ENCODE data around the gene ARSI.

The ARSI gene

GRCh38 chr5:150309101-150309885, 6.6 kb upstream of the ARSI start:
- no peak for DNase-seq (ENCODE audit: low read depth in 1 of 2, low spot score in 1 of 2)

GRCh38 chr5:150307617-150308426, 5.1 kb upstream of the ARSI start:
- DNase-seq (ENCODE audit: low read depth in 1 of 2, low spot score in 1 of 2) = no peak

GRCh38 chr5:150306775-150307174, 4.1 kb upstream of the ARSI start:
- DNase-seq (ENCODE audit: low read depth in 1 of 2, low spot score in 1 of 2) = no peak

- DNase-seq (ENCODE audit: low read depth in 1 of 2, low spot score in 1 of 2) = no peak
These were observed 2.9 kb upstream of the ARSI start for GRCh38 chr5:150305557-150305956.

- no peak for DNase-seq (ENCODE audit: low read depth in 1 of 2, low spot score in 1 of 2)
These were observed 2.4 kb upstream of the ARSI start for GRCh38 chr5:150305095-150305494.

GRCh38 chr5:150304481-150305081, 1.9 kb upstream of the ARSI start:
- no peak for DNase-seq (ENCODE audit: low read depth in 1 of 2, low spot score in 1 of 2)

GRCh38 chr5:150303660-150304386, 1.1 kb upstream of the ARSI start:
- no peak for DNase-seq (ENCODE audit: low read depth in 1 of 2, low spot score in 1 of 2)

GRCh38 chr5:150303070-150303615, 438 bp upstream of the ARSI start:
- no peak for DNase-seq (ENCODE audit: low read depth in 1 of 2, low spot score in 1 of 2)

GRCh38 chr5:150301901-150302300, 804 bp downstream of the ARSI start:
- no peak for DNase-seq (ENCODE audit: low read depth in 1 of 2, low spot score in 1 of 2)

GRCh38 chr5:150301170-150301505, 1.6 kb downstream of the ARSI start:
- DNase-seq (ENCODE audit: low read depth in 1 of 2, low spot score in 1 of 2) = no peak

GRCh38 chr5:150300496-150301169, 2.1 kb downstream of the ARSI start:
- DNase-seq (ENCODE audit: low read depth in 1 of 2, low spot score in 1 of 2) = no peak

- no peak for DNase-seq (ENCODE audit: low read depth in 1 of 2, low spot score in 1 of 2)
These were observed 3.0 kb downstream of the ARSI start for GRCh38 chr5:150299571-150300327.

- no peak for DNase-seq (ENCODE audit: low read depth in 1 of 2, low spot score in 1 of 2)
These were observed 3.8 kb downstream of the ARSI start for GRCh38 chr5:150298701-150299451.

- no peak for DNase-seq (ENCODE audit: low read depth in 1 of 2, low spot score in 1 of 2)
These were observed 4.6 kb downstream of the ARSI start for GRCh38 chr5:150297934-150298595.

GRCh38 chr5:150297236-150297890, 5.3 kb downstream of the ARSI start:
- no peak for DNase-seq (ENCODE audit: low read depth in 1 of 2, low spot score in 1 of 2)

- no peak for DNase-seq (ENCODE audit: low read depth in 1 of 2, low spot score in 1 of 2)
These were observed 6.2 kb downstream of the ARSI start for GRCh38 chr5:150296496-150296895.

GRCh38 chr5:150295741-150296486, 6.8 kb downstream of the ARSI start:
- no peak for DNase-seq (ENCODE audit: low read depth in 1 of 2, low spot score in 1 of 2)
